OCI-LY3 (cell line): ENCODE measurements around the gene TUG1.
A peak's percentile ranks its signal among the peaks of the same experiment; 100 is the strongest.

Experiments
- H2AFZ ChIP-seq: fragments of 200-600, 300-600 bp; shearing (Covaris generic); 2 replicates; pipeline ENCODE4 v1.6.0; 2014; ENCODE audit warnings: antibody characterized with exemption, low read depth, low read length
- H3K27ac ChIP-seq: fragments of 200-600, 300-600 bp; sonication (generic); 2 replicates; pipeline ENCODE4 v1.5.1; 2014; ENCODE audit warnings: mild to moderate bottlenecking, low read length, moderate library complexity, mixed read lengths
- H3K27me3 ChIP-seq: fragments of 200-600, 300-600 bp; sonication (generic); 2 replicates; pipeline ENCODE4 v1.6.1; 2014; ENCODE audit warnings: low read depth, low read length, mixed read lengths
- H3K36me3 ChIP-seq: fragments of 200-600, 300-600 bp; sonication (generic); replicated peaks from 2 replicates; pipeline ENCODE3; 2014; ENCODE audit warnings: low read depth, low read length, mixed read lengths
- H3K4me1 ChIP-seq: fragments of 300-600, 200-600 bp; sonication (generic); 2 replicates; pipeline ENCODE4 v1.6.1; 2014; ENCODE audit warnings: low read length, mixed read lengths
- H3K4me2 ChIP-seq: fragments of 200-600, 300-600 bp; sonication (generic); 2 replicates; pipeline ENCODE4 v1.6.1; 2014; ENCODE audit warnings: low read length, mixed read lengths
- H3K4me3 ChIP-seq: fragments of 300-600, 200-600 bp; sonication (generic); 2 replicates; pipeline ENCODE4 v1.5.1; 2014; ENCODE audit warnings: antibody characterized with exemption, mild to moderate bottlenecking, low read length, moderate library complexity
- H3K79me2 ChIP-seq: fragments of 300-600, 200-600 bp; shearing (Covaris generic); 2 replicates; pipeline ENCODE4 v1.6.1; 2014; ENCODE audit warnings: mild to moderate bottlenecking, low read length, mixed read lengths
- H3K9ac ChIP-seq: fragments of 300-600, 200-600 bp; shearing (Covaris generic); 2 replicates; pipeline ENCODE4 v1.6.0; 2014; ENCODE audit warnings: mild to moderate bottlenecking, low read length, moderate library complexity
- H3K9me3 ChIP-seq: fragments of 200-600, 300-600 bp; shearing (Covaris generic); 2 replicates; pipeline ENCODE4 v1.6.1; 2014; ENCODE audit warnings: low read length, mixed read lengths; ENCODE audit not compliant: insufficient read depth
- H4K20me1 ChIP-seq: fragments of 200-600, 300-600 bp; sonication (generic); 2 replicates; pipeline ENCODE4 v1.6.1; 2016; ENCODE audit warnings: low read length, mixed read lengths; ENCODE audit not compliant: insufficient read depth
- CTCF ChIP-seq: fragments of 200-600, 300-600 bp; sonication (generic); IDR thresholded peaks from 2 replicates; pipeline ENCODE4 v1.5.1; 2014; ENCODE audit warnings: antibody characterized with exemption, low read length, low read depth
- EZH2phosphoT487 ChIP-seq: fragments of 200-600 bp; shearing (Covaris generic); IDR thresholded peaks from 2 replicates; pipeline ENCODE4 v1.6.1; 2018; ENCODE audit warnings: antibody characterized with exemption, mixed run types, low read depth

TUG1 gene

DNA sequence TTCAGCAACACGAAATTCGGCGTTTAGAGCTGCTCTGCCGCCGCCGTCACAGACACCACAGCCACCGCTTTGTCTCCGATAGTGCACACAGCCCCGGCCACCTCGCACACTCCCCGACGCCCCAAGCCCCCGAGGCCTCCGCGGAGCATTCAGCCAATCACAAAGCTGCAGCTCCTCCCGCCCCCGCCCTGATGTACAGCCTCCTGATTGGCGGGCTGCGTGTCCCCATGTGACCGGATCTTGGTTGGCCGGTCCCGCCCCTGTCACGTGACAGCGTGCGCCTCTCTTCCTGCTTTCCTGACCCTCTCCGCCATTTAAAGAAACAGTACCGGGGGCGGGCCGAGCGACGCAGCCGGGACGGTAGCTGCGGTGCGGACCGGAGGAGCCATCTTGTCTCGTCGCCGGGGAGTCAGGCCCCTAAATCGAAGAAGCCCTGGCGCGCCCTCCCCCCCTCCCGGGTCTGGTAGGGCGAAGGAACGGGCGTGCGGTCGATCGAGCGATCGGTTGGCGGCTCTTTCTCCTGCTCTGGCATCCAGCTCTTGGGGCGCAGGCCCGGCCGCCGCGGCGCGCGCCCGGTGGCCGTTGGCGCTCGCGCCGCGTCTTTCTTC, at the start of gene TUG1:
Gene TUG1, plus strand, starts transcription at position 342 of the 608 bp plus-strand sequence.
- Histone ChIP-seq H2AFZ (peak within 1 kb of the TSS; percentile 48), H3K9ac (peak within 1 kb of the TSS; percentile 83), H3K4me2 (peak within 1 kb of the TSS; percentile 95), H3K4me1 (peaks cover 21% of the 10 kb centered on the region), H3K27ac (peak within 1 kb of the TSS; percentile 78), H3K36me3 (peaks cover 68% of the 10 kb centered on the region), H3K27me3 (no peaks in the 10 kb centered on the region), H3K79me2 (peaks cover 93% of the 10 kb centered on the region), H4K20me1 (peaks cover 27% of the 10 kb centered on the region), H3K4me3 (peak within 1 kb of the TSS; percentile 96), H3K9me3 (0 out of 2 replicates have a peak, but pooled peaks cover 16% of the 10 kb centered on the region)
- no peak for TF ChIP-seq EZH2phosphoT487
- TF ChIP-seq CTCF: no peak

GRCh38 chr22:30919973-30920372, 49.1 kb upstream of the TUG1 start:
- no peak for TF ChIP-seq EZH2phosphoT487
- no peak for TF ChIP-seq CTCF
- Histone ChIP-seq H3K4me2 (no peak overlapping the region), H3K4me3 (no peak overlapping the region), H4K20me1 (no peaks in the 10 kb centered on the region), H2AFZ (no peak overlapping the region), H3K9ac (no peak overlapping the region), H3K79me2 (no peaks in the 10 kb centered on the region), H3K27me3 (no peaks in the 10 kb centered on the region), H3K36me3 (peaks cover 7% of the 10 kb centered on the region), H3K27ac (no peak overlapping the region), H3K4me1 (no peaks in the 10 kb centered on the region), H3K9me3 (peaks cover 6% of the 10 kb centered on the region; the same call in 1 of the 2 replicates)

GRCh38 chr22:30920407-30920806, 48.7 kb upstream of the TUG1 start:
- Histone ChIP-seq H3K9me3 (peaks cover 6% of the 10 kb centered on the region; the same call in 1 of the 2 replicates), H3K4me1 (no peaks in the 10 kb centered on the region), H3K36me3 (peaks cover 7% of the 10 kb centered on the region), H3K9ac (no peak overlapping the region), H3K4me3 (no peak overlapping the region), H3K4me2 (peak overlapping the region; percentile 36; the same call in 1 of the 2 replicates), H2AFZ (no peak overlapping the region), H3K27me3 (no peaks in the 10 kb centered on the region), H4K20me1 (no peaks in the 10 kb centered on the region), H3K79me2 (no peaks in the 10 kb centered on the region), H3K27ac (no peak overlapping the region)
- TF ChIP-seq EZH2phosphoT487 (no peak), CTCF (peak; percentile 93)

DNA sequence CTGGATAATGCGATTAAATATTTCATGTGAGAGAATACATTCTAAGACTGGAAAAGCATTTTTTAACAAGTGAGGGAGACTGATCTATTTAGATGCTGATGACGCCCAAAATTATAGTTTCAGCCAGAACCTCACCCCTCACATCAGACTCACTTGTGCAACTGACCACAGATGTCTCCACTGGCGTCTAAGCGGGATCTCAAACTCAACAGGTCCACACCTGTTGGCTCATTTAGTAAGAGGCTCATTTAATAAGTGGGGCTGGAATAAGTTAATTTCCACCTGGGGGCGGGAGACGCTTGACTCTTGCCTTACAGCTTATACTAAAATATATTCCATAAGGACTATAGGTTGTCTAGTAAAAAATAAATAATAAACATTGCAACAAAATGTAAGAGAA, 48.0 kb upstream of the TUG1 start:
- Histone ChIP-seq H3K4me3 (no peak overlapping the region), H3K4me2 (no peak overlapping the region), H3K9me3 (no peaks in the 10 kb centered on the region), H3K79me2 (no peaks in the 10 kb centered on the region), H3K9ac (no peak overlapping the region), H3K4me1 (no peaks in the 10 kb centered on the region), H3K36me3 (peaks cover 3% of the 10 kb centered on the region), H3K27ac (no peak overlapping the region), H2AFZ (no peak overlapping the region), H3K27me3 (no peaks in the 10 kb centered on the region), H4K20me1 (no peaks in the 10 kb centered on the region)
- no peak for TF ChIP-seq CTCF
- no peak for TF ChIP-seq EZH2phosphoT487
